Keratinocyte (primary cell): ENCODE measurements around the gene RRBP1.

Source experiments
- CTCF ChIP-seq, 3 experiments: IDR thresholded peaks in 1 of 3; conservative IDR thresholded peaks in 1 of 3; optimal IDR thresholded peaks in 1 of 3; 2 replicates in 2 of 3; 3 replicates in 1 of 3; pipeline versions ENCODE3 to v1.5.1; 2011; ENCODE audit warnings: low read length in 3 of 3, mild to moderate bottlenecking in 3 of 3, moderate library complexity in 2 of 3, control low read depth in 1 of 3, inconsistent platforms in 1 of 3; ENCODE audit not compliant: insufficient read depth in 2 of 3; ENCODE audit errors: extremely low read depth in 1 of 3
- EZH2 ChIP-seq: IDR thresholded peaks from one replicate; pipeline ENCODE4 v1.6.1; 2012; ENCODE audit warnings: inconsistent platforms, mild to moderate bottlenecking, low read length, moderate library complexity

GRCh38 chr20:17612992-17613327, 69.1 kb downstream of the RRBP1 start:
- TF ChIP-seq EZH2 (no peak), CTCF (optimal IDR thresholded peaks at IDR 0.05 in 1 of 3, IDR thresholded peaks at IDR 0.05 in 1 of 3, conservative IDR thresholded peaks at IDR 0.05 in 1 of 3; ENCODE audit: extremely low read depth in 1 of 3, insufficient read depth in 2 of 3, low read length in 3 of 3) (no peak)
